Liver (tissue), 9 donors: ENCODE measurements around the gene EIPR1. TPM values are rescaled to one million over a fixed set of nuclear protein-coding genes. Genes with fewer than 3 reads are reported as not detected.

ENCODE experiments used
- DNase-seq: peaks from one replicate; pipeline ENCODE4 v3.0.0-alpha.2; 2017; ENCODE audit warnings: low spot score
- H3K27ac ChIP-seq, 2 donors: one replicate each; pipeline ENCODE4 v1.7.0; 2013; ENCODE audit warnings: inconsistent platforms in 2 of 2, low read length in 2 of 2, control low read depth in 1 of 2, low read depth in 1 of 2, mild to moderate bottlenecking in 1 of 2
- H3K27me3 ChIP-seq, 4 donors: one replicate each; pipeline versions ENCODE4 v1.6.1 to v1.7.0; 2013; ENCODE audit warnings: low read length in 3 of 4, inconsistent platforms in 1 of 4, mild to moderate bottlenecking in 1 of 4, moderate library complexity in 1 of 4; ENCODE audit not compliant: control insufficient read depth in 4 of 4, insufficient read depth in 4 of 4
- H3K36me3 ChIP-seq, 4 donors: one replicate each; pipeline versions ENCODE4 v1.6.1 to v1.7.0; 2013; ENCODE audit warnings: low read length in 3 of 4, mild to moderate bottlenecking in 3 of 4, low read depth in 1 of 4, moderate library complexity in 1 of 4; ENCODE audit not compliant: control insufficient read depth in 4 of 4, insufficient read depth in 3 of 4
- H3K4me1 ChIP-seq, 4 donors: one replicate each; pipeline versions ENCODE4 v1.6.1 to v1.7.0; 2013; ENCODE audit warnings: low read length in 3 of 4, mild to moderate bottlenecking in 3 of 4, moderate library complexity in 1 of 4; ENCODE audit not compliant: control insufficient read depth in 4 of 4, insufficient read depth in 4 of 4
- H3K4me3 ChIP-seq, 3 donors: one replicate each; pipeline versions ENCODE4 v1.6.1 to v1.7.0; 2013; ENCODE audit warnings: low read length in 3 of 3, control low read depth in 1 of 3, low read depth in 1 of 3, mild to moderate bottlenecking in 1 of 3
- H3K9ac ChIP-seq, 2 donors: one replicate each; pipeline ENCODE4 v1.7.0; 2013; ENCODE audit warnings: low read length in 2 of 2, mild to moderate bottlenecking in 2 of 2, moderate library complexity in 2 of 2, control low read depth in 1 of 2, low read depth in 1 of 2
- H3K9me3 ChIP-seq, 4 donors: one replicate each; pipeline versions ENCODE4 v1.6.1 to v1.7.0; 2013; ENCODE audit warnings: low read length in 3 of 4; ENCODE audit not compliant: control insufficient read depth in 4 of 4
- FOXA1 ChIP-seq: IDR thresholded peaks from 2 replicates; pipeline ENCODE4 v1.6.1; 2016; ENCODE audit warnings: antibody characterized with exemption
- FOXA2 ChIP-seq: IDR thresholded peaks from 2 replicates; pipeline ENCODE4 v1.6.1; 2016; ENCODE audit warnings: antibody characterized with exemption
- GABPA ChIP-seq, 2 donors: IDR thresholded peaks in 1 of 2; conservative IDR thresholded peaks in 1 of 2; 2 replicates each; pipeline ENCODE4 v1.6.1; 2016; ENCODE audit warnings: antibody characterized with exemption in 2 of 2, mild to moderate bottlenecking in 1 of 2, moderate library complexity in 1 of 2
- HNF4A ChIP-seq, 2 donors: conservative IDR thresholded peaks; 2 replicates each; pipeline ENCODE4 v1.6.1; 2016; ENCODE audit warnings: antibody characterized with exemption in 2 of 2, mild to moderate bottlenecking in 2 of 2
- JUND ChIP-seq, 2 donors: IDR thresholded peaks; 2 replicates each; pipeline ENCODE4 v1.6.1; 2016; ENCODE audit warnings: antibody characterized with exemption in 2 of 2
- NR2F2 ChIP-seq: IDR thresholded peaks from 2 replicates; pipeline ENCODE4 v1.6.1; 2016; ENCODE audit warnings: antibody characterized with exemption
- RAD21 ChIP-seq, 2 donors: IDR thresholded peaks; 2 replicates each; pipeline ENCODE4 v1.6.1; 2016; ENCODE audit warnings: antibody characterized with exemption in 2 of 2, mild to moderate bottlenecking in 2 of 2
- RXRA ChIP-seq, 2 donors: IDR thresholded peaks; 2 replicates each; pipeline ENCODE4 v1.6.1; 2017 to 2018; ENCODE audit warnings: antibody characterized with exemption in 2 of 2, mild to moderate bottlenecking in 1 of 2
- SP1 ChIP-seq: IDR thresholded peaks from 2 replicates; pipeline ENCODE4 v1.6.1; 2018; ENCODE audit warnings: antibody characterized with exemption, mild to moderate bottlenecking
- TAF1 ChIP-seq: conservative IDR thresholded peaks from 2 replicates; pipeline ENCODE4 v1.6.1; 2016; ENCODE audit warnings: antibody characterized with exemption, mild to moderate bottlenecking
- YY1 ChIP-seq: IDR thresholded peaks from 2 replicates; pipeline ENCODE4 v1.6.1; 2016; ENCODE audit warnings: antibody characterized with exemption, mild to moderate bottlenecking
- WGBS: extraction: QIAGEN DNeasy Blood & Tissue Kit; methylation state at CpG from one replicate; pipeline ENCODE4 v1.1.7; 2013; 5-methylcytosine and 5-hydroxymethylcytosine counted together
- polyA plus RNA-seq, 2 donors: library from polyadenylated mRNA; stranded (reverse) in 1 of 2; unstranded in 1 of 2; fragments of 200-250 nt in 1 of 2; fragments of >200 nt in 1 of 2; fragmentation: Nextera tagmentation in 1 of 2; extraction: Ambion mirVana in 1 of 2; gene quantifications; one replicate each; pipeline versions ENCODE4 v1.2.1 to v1.2.3, GENCODE V29; 2013 to 2015
- total RNA-seq, 2 donors: library from RNA; depleted of rRNA; stranded (reverse); fragments of >200 nt; gene quantifications; one replicate each; pipeline ENCODE4 v1.2.3, GENCODE V29; 2014
- TF ChIP-seq, protein P1 (sequence below): IDR thresholded peaks from 2 replicates; pipeline ENCODE4 v1.6.1; 2016; ENCODE audit warnings: antibody characterized with exemption
- TF ChIP-seq, protein P2 (sequence below): IDR thresholded peaks from 2 replicates; pipeline ENCODE4 v1.6.1; 2016; ENCODE audit warnings: antibody characterized with exemption, mild to moderate bottlenecking
- donor health status: healthy.
- donor health status: healthy.
- donor health status: healthy.
- donor health status: healthy.
- donor health status: healthy.

The EIPR1 gene
- total and polyA plus RNA-seq, 4 donors, result 7.6 to 12.1 (median 11.4) TPM

DNA sequence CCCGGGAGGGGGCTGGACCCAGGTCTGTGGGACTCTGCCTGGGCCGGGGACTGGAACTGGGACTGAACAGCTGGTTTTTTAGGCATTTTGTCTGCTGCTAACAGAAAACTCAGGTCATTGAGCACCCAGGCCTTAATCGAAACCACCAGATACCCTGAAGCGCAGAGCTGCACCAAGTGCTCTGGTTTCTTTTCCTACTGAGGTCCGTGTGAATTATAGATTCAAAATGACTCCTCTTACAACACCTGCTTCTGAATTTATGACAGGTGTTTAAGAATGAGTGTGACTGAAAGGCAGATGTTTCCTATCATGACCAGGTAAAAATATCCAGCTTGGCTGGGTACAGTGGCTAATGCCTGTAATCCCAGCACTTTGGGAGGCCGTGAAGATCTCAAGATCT lies 49.7 kb upstream of the EIPR1 start:
- no peak for DNase-seq
- no peaks in the 10 kb centered on the region for H3K27me3 ChIP-seq

DNA sequence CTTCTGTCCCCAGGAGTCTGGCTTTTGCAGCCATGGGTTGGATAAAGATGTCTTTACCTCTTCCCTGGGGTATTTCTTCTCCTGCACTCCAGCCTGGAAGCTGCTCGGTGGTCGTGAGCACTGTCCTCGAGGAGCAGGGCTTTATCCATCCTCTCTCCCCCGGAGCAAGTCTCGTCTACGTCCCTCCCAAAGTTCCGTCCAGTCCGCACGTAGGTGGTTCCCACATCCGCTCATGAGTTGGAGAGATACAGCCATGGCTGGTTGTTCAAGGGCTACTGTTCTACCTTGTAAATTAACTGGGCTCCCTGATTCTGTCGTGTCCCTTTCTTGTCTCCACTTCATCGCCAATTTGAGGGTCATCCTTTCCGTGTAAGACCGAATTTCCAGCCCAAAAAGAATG lies 49.0 kb upstream of the EIPR1 start:
- no peak for DNase-seq
- Histone ChIP-seq H3K9me3 (no peaks in the 10 kb centered on the region), H3K4me1 (peaks cover 0 to 12% (median 9%) of the 10 kb centered on the region in 4 donors), H3K36me3 (peaks cover 12 to 50% (median 16%) of the 10 kb centered on the region in 4 donors), H3K9ac (no peak overlapping the region), H3K4me3 (no peak overlapping the region), H3K27ac (no peak overlapping the region), H3K27me3 (no peaks in the 10 kb centered on the region)
- WGBS, result 97% methylated on average over 14 of the region's 14 CpGs
- TF ChIP-seq TAF1, result no peak
- TF ChIP-seq, protein P1, sequence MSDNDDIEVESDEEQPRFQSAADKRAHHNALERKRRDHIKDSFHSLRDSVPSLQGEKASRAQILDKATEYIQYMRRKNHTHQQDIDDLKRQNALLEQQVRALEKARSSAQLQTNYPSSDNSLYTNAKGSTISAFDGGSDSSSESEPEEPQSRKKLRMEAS, result no peak
- no peak for TF ChIP-seq FOXA2
- no peak for TF ChIP-seq NR2F2
- no peak for TF ChIP-seq GABPA (IDR thresholded peaks at IDR 0.05 in 1 of 2, conservative IDR thresholded peaks at IDR 0.05 in 1 of 2)

More for the DNA sequence above, 49.7 kb upstream of the EIPR1 start:
- no peaks in the 10 kb centered on the region for H3K9me3 ChIP-seq
- H3K36me3 ChIP-seq, result peaks cover 7 to 47% (median 16%) of the 10 kb centered on the region in 4 donors
- H3K9ac ChIP-seq, result no peak overlapping the region
- no peak overlapping the region for H3K27ac ChIP-seq
- no peak for TF ChIP-seq SP1
- no peak for TF ChIP-seq GABPA (IDR thresholded peaks at IDR 0.05 in 1 of 2, conservative IDR thresholded peaks at IDR 0.05 in 1 of 2)
- TF ChIP-seq TAF1, result no peak
- TF ChIP-seq, protein P2, sequence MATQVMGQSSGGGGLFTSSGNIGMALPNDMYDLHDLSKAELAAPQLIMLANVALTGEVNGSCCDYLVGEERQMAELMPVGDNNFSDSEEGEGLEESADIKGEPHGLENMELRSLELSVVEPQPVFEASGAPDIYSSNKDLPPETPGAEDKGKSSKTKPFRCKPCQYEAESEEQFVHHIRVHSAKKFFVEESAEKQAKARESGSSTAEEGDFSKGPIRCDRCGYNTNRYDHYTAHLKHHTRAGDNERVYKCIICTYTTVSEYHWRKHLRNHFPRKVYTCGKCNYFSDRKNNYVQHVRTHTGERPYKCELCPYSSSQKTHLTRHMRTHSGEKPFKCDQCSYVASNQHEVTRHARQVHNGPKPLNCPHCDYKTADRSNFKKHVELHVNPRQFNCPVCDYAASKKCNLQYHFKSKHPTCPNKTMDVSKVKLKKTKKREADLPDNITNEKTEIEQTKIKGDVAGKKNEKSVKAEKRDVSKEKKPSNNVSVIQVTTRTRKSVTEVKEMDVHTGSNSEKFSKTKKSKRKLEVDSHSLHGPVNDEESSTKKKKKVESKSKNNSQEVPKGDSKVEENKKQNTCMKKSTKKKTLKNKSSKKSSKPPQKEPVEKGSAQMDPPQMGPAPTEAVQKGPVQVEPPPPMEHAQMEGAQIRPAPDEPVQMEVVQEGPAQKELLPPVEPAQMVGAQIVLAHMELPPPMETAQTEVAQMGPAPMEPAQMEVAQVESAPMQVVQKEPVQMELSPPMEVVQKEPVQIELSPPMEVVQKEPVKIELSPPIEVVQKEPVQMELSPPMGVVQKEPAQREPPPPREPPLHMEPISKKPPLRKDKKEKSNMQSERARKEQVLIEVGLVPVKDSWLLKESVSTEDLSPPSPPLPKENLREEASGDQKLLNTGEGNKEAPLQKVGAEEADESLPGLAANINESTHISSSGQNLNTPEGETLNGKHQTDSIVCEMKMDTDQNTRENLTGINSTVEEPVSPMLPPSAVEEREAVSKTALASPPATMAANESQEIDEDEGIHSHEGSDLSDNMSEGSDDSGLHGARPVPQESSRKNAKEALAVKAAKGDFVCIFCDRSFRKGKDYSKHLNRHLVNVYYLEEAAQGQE, result no peak
- no peak for TF ChIP-seq RAD21 (IDR thresholded peaks at IDR 0.05)
- WGBS, result 88% methylated on average over 6 of the region's 6 CpGs
- no peak overlapping the region for H3K4me3 ChIP-seq
- peaks cover 0 to 12% (median 9%) of the 10 kb centered on the region in 4 donors for H3K4me1 ChIP-seq

DNA sequence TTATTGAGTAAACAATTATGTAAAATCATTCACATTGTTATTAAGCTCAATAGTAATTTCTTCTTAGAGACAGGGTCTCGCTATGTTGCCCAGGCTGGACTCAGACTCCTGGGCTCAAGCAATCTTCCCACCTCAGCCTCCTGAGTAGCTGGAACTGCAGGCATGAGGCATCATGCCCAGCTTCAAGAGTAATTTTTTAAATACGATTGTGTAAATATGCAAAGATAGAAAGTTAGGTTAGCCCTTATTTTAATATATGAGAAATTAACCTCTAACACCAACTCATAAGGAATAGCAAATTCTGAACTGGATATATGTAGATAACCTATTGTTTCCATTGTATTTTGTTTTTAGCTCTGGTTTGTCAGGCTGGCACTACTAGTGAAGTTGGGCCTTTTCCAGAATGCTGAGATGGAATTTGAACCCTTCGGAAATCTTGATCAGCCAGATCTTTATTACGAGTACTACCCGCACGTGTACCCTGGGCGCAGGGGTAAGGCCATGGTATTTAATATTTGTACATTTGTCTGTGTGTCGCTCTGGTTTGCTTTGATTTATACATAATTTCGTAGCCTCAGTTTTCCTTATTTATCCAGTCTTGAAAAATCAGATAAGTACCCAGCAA lies 46.7 kb upstream of the EIPR1 start:
- H3K36me3 ChIP-seq, result peaks cover 12 to 48% (median 17%) of the 10 kb centered on the region in 4 donors
- peak in 1 of 2 donors; percentile 3 for TF ChIP-seq RXRA (IDR thresholded peaks at IDR 0.05)
- TF ChIP-seq YY1, result no peak
- TF ChIP-seq FOXA1, result no peak
- TF ChIP-seq SP1, result peak; percentile 24
- TF ChIP-seq HNF4A (conservative IDR thresholded peaks at IDR 0.05), result peak; percentile 45 to 56
- no peak for TF ChIP-seq JUND (IDR thresholded peaks at IDR 0.05)
- no peak for TF ChIP-seq RAD21 (IDR thresholded peaks at IDR 0.05)
- no peak for TF ChIP-seq TAF1
- TF ChIP-seq, protein P1, result no peak
- no peak for TF ChIP-seq NR2F2
- no peak for TF ChIP-seq GABPA (IDR thresholded peaks at IDR 0.05 in 1 of 2, conservative IDR thresholded peaks at IDR 0.05 in 1 of 2)
- 64% methylated on average over 9 of the region's 9 CpGs for WGBS
- no peak overlapping the region for H3K9ac ChIP-seq
- H3K4me3 ChIP-seq, result no peak overlapping the region
- H3K9me3 ChIP-seq, result no peaks in the 10 kb centered on the region
- no peak for DNase-seq
- no peaks in the 10 kb centered on the region for H3K27me3 ChIP-seq
- peak overlapping the region in 1 of 2 donors; percentile 32 for H3K27ac ChIP-seq
- peaks cover 0 to 12% (median 9%) of the 10 kb centered on the region in 4 donors for H3K4me1 ChIP-seq
